Lower leg skin (tissue), 3 donors: Measurements from ENCODE around the gene VPS54.

Source experiments
- POLR2A ChIP-seq, 2 donors: fragments of 450-650 bp; IDR thresholded peaks; one replicate each; pipeline ENCODE4 v1.6.1; 2016 to 2017; ENCODE audit warnings: antibody characterized with exemption in 2 of 2, mild to moderate bottlenecking in 1 of 2, moderate library complexity in 1 of 2
- TF ChIP-seq, protein P1 (sequence below), 3 donors: fragments of 450-650 bp; IDR thresholded peaks; one replicate each; pipeline ENCODE4 v1.5.1; 2016; ENCODE audit warnings: antibody characterized with exemption in 3 of 3, mild to moderate bottlenecking in 3 of 3, moderate library complexity in 2 of 3

DNA sequence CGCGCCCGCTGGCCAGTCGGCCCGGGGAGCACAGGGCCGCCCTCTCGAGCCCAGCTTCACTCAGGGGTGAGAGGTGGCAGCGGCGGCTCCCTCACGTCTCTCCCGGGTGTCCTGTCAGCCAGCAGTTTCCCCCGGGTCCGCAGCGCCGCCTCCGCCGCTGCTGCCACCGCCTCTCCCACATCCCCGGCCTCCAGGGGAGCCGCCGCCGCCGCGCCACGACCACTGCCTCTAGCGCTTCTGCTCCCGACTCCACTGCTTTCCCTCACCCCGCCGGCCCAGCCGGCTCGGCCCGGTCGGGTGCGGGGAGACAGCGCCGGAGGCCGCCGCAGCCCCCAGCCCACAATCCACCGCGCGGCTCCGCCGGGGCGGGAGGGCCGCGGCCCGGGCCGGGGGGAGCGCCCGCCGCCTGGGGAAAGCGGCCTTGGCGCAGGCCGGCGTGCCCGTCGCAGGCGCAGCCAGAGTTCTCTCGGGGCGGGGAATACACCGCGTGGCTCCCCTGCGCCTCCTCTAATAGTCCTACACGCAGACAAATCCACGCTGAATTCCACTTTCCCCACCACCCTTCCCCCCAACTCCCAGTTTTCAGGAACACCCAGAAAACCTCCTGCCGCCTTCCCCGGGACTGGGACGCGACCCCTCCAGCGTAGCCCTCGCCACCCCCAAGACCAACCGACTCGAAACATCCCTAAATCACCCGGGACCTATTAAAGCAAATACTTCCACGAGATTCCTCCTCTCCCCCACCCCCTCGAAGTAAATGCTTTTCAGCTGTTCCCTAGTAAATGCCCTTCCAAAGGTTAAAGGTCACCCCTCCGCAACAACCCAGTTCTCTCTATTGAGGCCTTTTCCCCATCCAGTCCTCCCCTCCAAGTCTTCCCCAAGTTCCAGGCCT lies at the start of gene VPS54:
- TF ChIP-seq, protein P1, sequence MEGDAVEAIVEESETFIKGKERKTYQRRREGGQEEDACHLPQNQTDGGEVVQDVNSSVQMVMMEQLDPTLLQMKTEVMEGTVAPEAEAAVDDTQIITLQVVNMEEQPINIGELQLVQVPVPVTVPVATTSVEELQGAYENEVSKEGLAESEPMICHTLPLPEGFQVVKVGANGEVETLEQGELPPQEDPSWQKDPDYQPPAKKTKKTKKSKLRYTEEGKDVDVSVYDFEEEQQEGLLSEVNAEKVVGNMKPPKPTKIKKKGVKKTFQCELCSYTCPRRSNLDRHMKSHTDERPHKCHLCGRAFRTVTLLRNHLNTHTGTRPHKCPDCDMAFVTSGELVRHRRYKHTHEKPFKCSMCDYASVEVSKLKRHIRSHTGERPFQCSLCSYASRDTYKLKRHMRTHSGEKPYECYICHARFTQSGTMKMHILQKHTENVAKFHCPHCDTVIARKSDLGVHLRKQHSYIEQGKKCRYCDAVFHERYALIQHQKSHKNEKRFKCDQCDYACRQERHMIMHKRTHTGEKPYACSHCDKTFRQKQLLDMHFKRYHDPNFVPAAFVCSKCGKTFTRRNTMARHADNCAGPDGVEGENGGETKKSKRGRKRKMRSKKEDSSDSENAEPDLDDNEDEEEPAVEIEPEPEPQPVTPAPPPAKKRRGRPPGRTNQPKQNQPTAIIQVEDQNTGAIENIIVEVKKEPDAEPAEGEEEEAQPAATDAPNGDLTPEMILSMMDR (IDR thresholded peaks at IDR 0.05): no peak
- TF ChIP-seq POLR2A (IDR thresholded peaks at IDR 0.05): no peak
